CD4-positive, alpha-beta memory T cell (primary cell): ENCODE results near the gene BTRC. TPM values are rescaled to one million over a fixed set of nuclear protein-coding genes. Genes with fewer than 3 reads are reported as not detected.
A peak's percentile ranks its signal among the peaks of the same experiment; 100 is the strongest.
"Not testable (repeated sequence)": the region's sequence is repeated elsewhere in the genome, so short reads cannot be mapped to it uniquely, and the experiment has no call there.

Experiments
- CTCF ChIA-PET: fragments of 350-600 bp; sonication (Branson Sonifier 250); formaldehyde crosslinking; loops from one replicate; lab custom pipeline; 2021; ENCODE audit warnings: inconsistent platforms; ENCODE audit not compliant: partially characterized antibody; lab: Charles Lee
- POLR2A ChIA-PET: fragments of 350-600 bp; sonication (Branson Sonifier 250); formaldehyde crosslinking; loops from one replicate; lab custom pipeline; 2021; ENCODE audit not compliant: partially characterized antibody; lab: Charles Lee
- DNase-seq, 5 donors: peaks; one replicate each; pipeline versions ENCODE4 v3.0.0 to v3.0.0-alpha.2; 2020 to 2022; ENCODE audit warnings: mixed read lengths in 1 of 5
- H3K27ac ChIP-seq: one replicate; pipeline ENCODE4 v1.7.0; 2013; ENCODE audit warnings: low read depth, low read length
- H3K27me3 ChIP-seq: 2 replicates; pipeline ENCODE4 v1.7.0; 2013; ENCODE audit warnings: mild to moderate bottlenecking, low read length, moderate library complexity; ENCODE audit not compliant: insufficient read depth
- H3K36me3 ChIP-seq: 2 replicates; pipeline ENCODE4 v1.7.0; 2013; ENCODE audit warnings: mild to moderate bottlenecking, low read length, moderate library complexity; ENCODE audit not compliant: insufficient read depth
- H3K4me1 ChIP-seq: 2 replicates; pipeline ENCODE4 v1.7.0; 2013; ENCODE audit warnings: mild to moderate bottlenecking, low read length, moderate library complexity; ENCODE audit not compliant: insufficient read depth
- H3K4me3 ChIP-seq, 2 donors: one replicate each; pipeline ENCODE4 v1.7.0; 2013; ENCODE audit warnings: low read length in 2 of 2, mild to moderate bottlenecking in 1 of 2
- H3K9me3 ChIP-seq, 2 donors: one replicate each; pipeline ENCODE4 v1.7.0; 2013; ENCODE audit warnings: low read length in 2 of 2, control low read depth in 1 of 2; ENCODE audit not compliant: control insufficient read depth in 1 of 2
- H3K27ac Mint-ChIP-seq, 7 donors: one replicate each; pipeline ENCODE4 v1.8.0; 2020 to 2021; ENCODE audit warnings: mixed read lengths in 7 of 7, mild to moderate bottlenecking in 6 of 7, inconsistent platforms in 3 of 7, moderate library complexity in 3 of 7
- H3K27me3 Mint-ChIP-seq, 2 donors: one replicate each; pipeline ENCODE4 v1.8.0; 2020 to 2021; ENCODE audit warnings: mixed read lengths in 2 of 2
- H3K36me3 Mint-ChIP-seq, 2 donors: one replicate each; pipeline ENCODE4 v1.8.0; 2020 to 2021; ENCODE audit warnings: mixed read lengths in 2 of 2, inconsistent platforms in 1 of 2, mild to moderate bottlenecking in 1 of 2
- H3K4me1 Mint-ChIP-seq, 4 donors: one replicate each; pipeline ENCODE4 v1.8.0; 2020 to 2021; ENCODE audit warnings: mixed read lengths in 4 of 4, mild to moderate bottlenecking in 1 of 4
- H3K4me3 Mint-ChIP-seq, 8 donors: one replicate each; pipeline ENCODE4 v1.8.0; 2020 to 2021; ENCODE audit warnings: mixed read lengths in 8 of 8, mild to moderate bottlenecking in 7 of 8, moderate library complexity in 6 of 8, inconsistent platforms in 3 of 8
- H3K9me3 Mint-ChIP-seq, 8 donors: one replicate each; pipeline ENCODE4 v1.8.0; 2020 to 2021; ENCODE audit warnings: mixed read lengths in 8 of 8, mild to moderate bottlenecking in 5 of 8, inconsistent platforms in 3 of 8, moderate library complexity in 1 of 8
- intact Hi-C: fragments of 100-400 bp; cut with micrococcal nuclease; formaldehyde crosslinking; loops from one replicate; pipeline ENCODE4 v1.15.1; 2023
- polyA plus RNA-seq, 2 donors: library from polyadenylated mRNA; unstranded; fragments of 300-500 nt; fragmentation: Illumina TruSeq; gene quantifications; one replicate each; pipeline ENCODE4 v1.2.3, GENCODE V29; 2021
- total RNA-seq, 2 experiments: library from RNA; stranded (reverse); gene quantifications; one replicate each; pipeline ENCODE4 v1.2.3, GENCODE V29; 2021

The BTRC gene
- total and polyA plus RNA-seq, 4 experiments from 2014 or later = 6.7 to 21.3 (median 16.0) TPM

- Histone ChIP-seq H3K9me3 (no peaks in the 10 kb centered on the region), H3K4me3 (no peak overlapping the region), H3K36me3 (no peaks in the 10 kb centered on the region), H3K27me3 (no peaks in the 10 kb centered on the region), H3K27ac (no peak overlapping the region), H3K4me1 (no peaks in the 10 kb centered on the region)
- ChIA-PET CTCF (interaction anchor here (1.2 kb wide), 1 partner anchor 18 kb away, joined by 3 read pairs; no protein-coding TSS in a partner anchor), POLR2A (no interaction called here)
- no peak for DNase-seq
- Mint-ChIP-seq H3K4me3 (no peak overlapping the region), H3K27ac (no peak overlapping the region), H3K36me3 (peaks cover 17 to 40% of the 10 kb centered on the region in 2 donors), H3K9me3 (peaks cover 0 to 4% (median 0%) of the 10 kb centered on the region in 8 donors), H3K27me3 (no peaks in the 10 kb centered on the region), H3K4me1 (peaks cover 14 to 19% (median 19%) of the 10 kb centered on the region in 4 donors)
- intact Hi-C loops = no loop called here
These were observed 19.1 kb downstream of the BTRC start for GRCh38 chr10:101373063-101373462.

GRCh38 chr10:101373993-101374392, 20.0 kb downstream of the BTRC start:
- H3K4me1 ChIP-seq, H3K27ac Mint-ChIP-seq, H3K4me3 Mint-ChIP-seq: not testable (repeated sequence)

GRCh38 chr10:101375076-101375475, 21.1 kb downstream of the BTRC start:
- Mint-ChIP-seq H3K36me3 (peaks cover 14 to 27% of the 10 kb centered on the region in 2 donors), H3K27ac (peak overlapping the region in 3 of 7 donors; percentile 19 to 39 (median 22)), H3K4me1 (peaks cover 14 to 19% (median 16%) of the 10 kb centered on the region in 4 donors), H3K4me3 (no peak overlapping the region), H3K27me3 (no peaks in the 10 kb centered on the region), H3K9me3 (peaks cover 0 to 2% (median 0%) of the 10 kb centered on the region in 8 donors)
- Histone ChIP-seq H3K36me3 (no peaks in the 10 kb centered on the region), H3K9me3 (no peaks in the 10 kb centered on the region), H3K4me3 (no peak overlapping the region), H3K27ac (no peak overlapping the region), H3K27me3 (no peaks in the 10 kb centered on the region), H3K4me1 (peaks cover 4% of the 10 kb centered on the region)
- ChIA-PET POLR2A (no interaction called here), CTCF (no interaction called here)
- DNase-seq = no peak
- intact Hi-C loops = no loop called here

More at GRCh38 chr10:101373993-101374392, 20.0 kb downstream of the BTRC start:
- H3K9me3 Mint-ChIP-seq, CTCF ChIA-PET, intact Hi-C loops, H3K27ac ChIP-seq, DNase-seq, H3K9me3 ChIP-seq, H3K36me3 ChIP-seq, H3K27me3 ChIP-seq, H3K4me3 ChIP-seq, H3K27me3 Mint-ChIP-seq: not testable (repeated sequence)
- Mint-ChIP-seq H3K4me1 (peaks cover 14 to 19% (median 18%) of the 10 kb centered on the region in 4 donors), H3K36me3 (peaks cover 16 to 38% of the 10 kb centered on the region in 2 donors)
- POLR2A ChIA-PET = interaction anchor here (0.6 kb wide), 1 partner anchor 13 kb away, joined by 3 read pairs; no protein-coding TSS in a partner anchor

DNA sequence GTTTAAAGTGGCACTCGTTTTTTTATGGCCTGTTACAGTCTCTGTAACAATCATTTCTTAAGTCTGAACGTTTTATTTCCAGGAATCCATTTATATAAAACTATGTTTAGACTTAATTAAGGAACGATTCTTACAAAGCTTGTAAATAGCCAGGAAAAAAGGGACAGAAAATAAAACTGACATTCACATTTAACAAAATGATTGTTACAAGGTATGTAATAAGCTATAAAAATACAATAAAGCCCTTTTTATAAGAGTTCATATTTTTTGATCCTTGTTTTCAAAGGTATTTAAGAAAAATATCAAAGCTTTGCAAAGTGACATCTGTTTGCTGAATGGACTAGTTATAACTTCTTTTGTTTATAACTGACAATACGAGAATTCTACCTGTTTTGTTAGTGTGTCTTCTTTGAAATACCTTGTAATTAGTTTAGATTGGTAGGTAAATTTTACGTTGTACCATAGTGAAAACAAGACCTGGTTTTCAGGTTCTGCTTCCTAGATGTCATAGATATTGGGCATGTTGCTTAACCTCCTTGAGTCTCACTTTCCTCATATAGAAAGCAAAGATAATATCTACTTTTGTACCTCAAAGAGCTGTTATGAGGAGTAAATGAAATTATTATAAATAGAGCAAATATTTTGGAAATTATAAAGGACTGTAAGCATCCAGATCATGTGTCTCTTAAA, 25.8 kb downstream of the BTRC start:
- ChIA-PET CTCF (no interaction called here), POLR2A (no interaction called here)
- H3K36me3 ChIP-seq = no peaks in the 10 kb centered on the region
- Mint-ChIP-seq H3K4me1 (peaks cover 13 to 26% (median 19%) of the 10 kb centered on the region in 4 donors), H3K9me3 (peaks cover 0 to 3% (median 0%) of the 10 kb centered on the region in 8 donors), H3K4me3 (no peak overlapping the region), H3K27ac (peak overlapping the region in 1 of 7 donors; percentile 66), H3K27me3 (no peaks in the 10 kb centered on the region), H3K36me3 (peaks cover 5% of the 10 kb centered on the region in 2 donors)
- DNase-seq = no peak
- no peak overlapping the region for H3K4me3 ChIP-seq
- no peak overlapping the region for H3K27ac ChIP-seq
- intact Hi-C loops = no loop called here
- peaks cover 4% of the 10 kb centered on the region for H3K4me1 ChIP-seq
- H3K9me3 ChIP-seq = no peaks in the 10 kb centered on the region
- H3K27me3 ChIP-seq = no peaks in the 10 kb centered on the region

GRCh38 chr10:101380353-101381017, 26.5 kb downstream of the BTRC start:
- Histone ChIP-seq H3K36me3 (no peaks in the 10 kb centered on the region), H3K27ac (no peak overlapping the region), H3K27me3 (no peaks in the 10 kb centered on the region), H3K4me1 (peaks cover 4% of the 10 kb centered on the region), H3K9me3 (no peaks in the 10 kb centered on the region), H3K4me3 (no peak overlapping the region)
- peaks cover 12 to 19% (median 14%) of the 10 kb centered on the region in 4 donors for H3K4me1 Mint-ChIP-seq
- H3K27ac Mint-ChIP-seq = no peak overlapping the region
- no peak overlapping the region for H3K4me3 Mint-ChIP-seq
- DNase-seq = no peak
- ChIA-PET POLR2A (no interaction called here), CTCF (no interaction called here)
- peaks cover 4 to 5% of the 10 kb centered on the region in 2 donors for H3K36me3 Mint-ChIP-seq
- H3K9me3 Mint-ChIP-seq = peaks cover 0 to 3% (median 0%) of the 10 kb centered on the region in 8 donors
- intact Hi-C loops = no loop called here
- no peaks in the 10 kb centered on the region for H3K27me3 Mint-ChIP-seq

DNA sequence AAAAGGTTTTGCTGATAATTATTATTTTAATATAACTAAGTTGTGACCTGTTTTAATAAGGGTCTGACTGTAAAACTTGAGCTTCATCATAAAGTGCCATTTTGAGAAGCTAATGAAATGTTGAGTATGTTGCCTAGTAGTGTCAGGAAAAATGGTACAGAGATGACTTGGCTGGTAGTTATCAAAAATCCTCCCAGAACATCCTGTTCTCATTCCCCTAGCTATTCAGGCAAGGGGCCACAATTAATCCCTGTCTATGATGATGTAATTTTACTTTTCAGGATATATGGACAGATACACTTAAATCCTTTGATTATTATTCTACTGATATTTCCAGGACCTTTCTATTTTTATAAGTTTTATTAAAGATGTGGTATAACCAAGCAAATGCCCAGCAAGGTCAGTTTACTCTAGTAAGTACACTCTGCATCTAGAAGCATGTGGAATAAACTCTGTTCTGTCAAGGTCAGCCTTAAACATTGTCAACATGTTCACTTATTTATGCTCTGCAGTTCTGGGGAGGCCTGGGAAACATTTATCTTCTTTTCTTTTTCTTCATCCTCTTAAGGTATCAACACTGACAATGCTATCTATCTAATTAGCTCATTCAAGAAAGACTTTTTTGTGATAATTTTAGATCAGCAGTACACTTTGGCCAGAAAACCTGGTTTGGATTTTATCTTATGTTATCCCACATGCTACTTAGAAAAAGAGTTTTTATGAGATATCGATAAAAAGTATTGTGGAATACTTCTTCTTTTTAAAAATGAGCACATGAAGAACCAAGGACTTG, 32.1 kb downstream of the BTRC start:
- CTCF ChIA-PET = interaction anchor here (0.8 to 1.2 kb wide), 3 partner anchors 10 to 56 kb away, joined by 3 to 4 read pairs (median 3); no protein-coding TSS in a partner anchor
- Histone ChIP-seq H3K9me3 (no peaks in the 10 kb centered on the region), H3K27ac (no peak overlapping the region), H3K4me3 (no peak overlapping the region), H3K36me3 (no peaks in the 10 kb centered on the region), H3K27me3 (no peaks in the 10 kb centered on the region), H3K4me1 (no peaks in the 10 kb centered on the region)
- H3K4me3 Mint-ChIP-seq = no peak overlapping the region
- H3K36me3 Mint-ChIP-seq = peaks cover 0 to 13% of the 10 kb centered on the region in 2 donors
- no peaks in the 10 kb centered on the region for H3K27me3 Mint-ChIP-seq
- peaks cover 4 to 12% (median 5%) of the 10 kb centered on the region in 4 donors for H3K4me1 Mint-ChIP-seq
- peak overlapping the region in 2 of 7 donors; percentile 10 to 12 for H3K27ac Mint-ChIP-seq
- intact Hi-C loops = no loop called here
- H3K9me3 Mint-ChIP-seq = peaks cover 0 to 3% (median 0%) of the 10 kb centered on the region in 8 donors
- no peak for DNase-seq
- POLR2A ChIA-PET = interaction anchor here (0.5 kb wide), 1 partner anchor 12 kb away, joined by 3 read pairs; no protein-coding TSS in a partner anchor
